ENCODE measurements around the gene AKT1S1.
"Not testable (repeated sequence)": the region's sequence is repeated elsewhere in the genome, so short reads cannot be mapped to it uniquely, and the experiment has no call there.

The AKT1S1 gene

GRCh38 chr19:49877020-49877878 lies at the start of gene AKT1S1, which contains the start of gene TBC1D17:
Gene AKT1S1, minus strand, starts transcription at chr19:49877355. Its CDS starts 4,060 bp downstream, at chr19:49873295.
Gene TBC1D17, plus strand, starts transcription at chr19:49877702. Its CDS starts 22 bp downstream, at chr19:49877724.
- DNase-seq (ENCODE audit: low read depth, low spot score): peak; percentile 100

- DNase-seq (ENCODE audit: low read depth, low spot score): no peak
These were observed 49.4 kb upstream of the AKT1S1 start for GRCh38 chr19:49926515-49926914.

GRCh38 chr19:49925486-49925885 lies 48.3 kb upstream of the AKT1S1 start:
- no peak for DNase-seq (ENCODE audit: low read depth, low spot score)

- not testable (repeated sequence) for DNase-seq (ENCODE audit: low read depth, low spot score)
These were observed 47.7 kb upstream of the AKT1S1 start for GRCh38 chr19:49924881-49925210.

GRCh38 chr19:49924004-49924880 lies 47.1 kb upstream of the AKT1S1 start:
- no peak for DNase-seq (ENCODE audit: low read depth, low spot score)

- no peak for DNase-seq (ENCODE audit: low read depth, low spot score)
These were observed 46.2 kb upstream of the AKT1S1 start for GRCh38 chr19:49923055-49924003.

GRCh38 chr19:49921871-49922795 lies 45.0 kb upstream of the AKT1S1 start:
- DNase-seq (ENCODE audit: low read depth, low spot score): no peak

- DNase-seq (ENCODE audit: low read depth, low spot score): no peak
These were observed 43.6 kb upstream of the AKT1S1 start for GRCh38 chr19:49920624-49921363.

- DNase-seq (ENCODE audit: low read depth, low spot score): no peak
These were observed 40.9 kb upstream of the AKT1S1 start for GRCh38 chr19:49918089-49918488.

- no peak for DNase-seq (ENCODE audit: low read depth, low spot score)
These were observed 39.9 kb upstream of the AKT1S1 start for GRCh38 chr19:49916839-49917733.

GRCh38 chr19:49915271-49915670 lies 38.1 kb upstream of the AKT1S1 start:
- DNase-seq (ENCODE audit: low read depth, low spot score): no peak

- no peak for DNase-seq (ENCODE audit: low read depth, low spot score)
These were observed 36.6 kb upstream of the AKT1S1 start for GRCh38 chr19:49913720-49914119.

- no peak for DNase-seq (ENCODE audit: low read depth, low spot score)
These were observed 36.0 kb upstream of the AKT1S1 start for GRCh38 chr19:49912965-49913685.

- no peak for DNase-seq (ENCODE audit: low read depth, low spot score)
These were observed 34.4 kb upstream of the AKT1S1 start for GRCh38 chr19:49911381-49912145.

- DNase-seq (ENCODE audit: low read depth, low spot score): no peak
These were observed 33.0 kb upstream of the AKT1S1 start for GRCh38 chr19:49910179-49910578.

GRCh38 chr19:49908480-49909420 lies 31.6 kb upstream of the AKT1S1 start:
- no peak for DNase-seq (ENCODE audit: low read depth, low spot score)
